GM19395 (cell line): Measurements from ENCODE around the gene ELN.

Experiments used
- ATAC-seq: cut with Tn5 transposase; IDR thresholded peaks from one replicate; pipeline ENCODE4 v1.9.1; 2021; ENCODE audit warnings: mild to moderate bottlenecking, moderate library complexity; ENCODE audit not compliant: unreplicated experiment

Gene ELN

DNA sequence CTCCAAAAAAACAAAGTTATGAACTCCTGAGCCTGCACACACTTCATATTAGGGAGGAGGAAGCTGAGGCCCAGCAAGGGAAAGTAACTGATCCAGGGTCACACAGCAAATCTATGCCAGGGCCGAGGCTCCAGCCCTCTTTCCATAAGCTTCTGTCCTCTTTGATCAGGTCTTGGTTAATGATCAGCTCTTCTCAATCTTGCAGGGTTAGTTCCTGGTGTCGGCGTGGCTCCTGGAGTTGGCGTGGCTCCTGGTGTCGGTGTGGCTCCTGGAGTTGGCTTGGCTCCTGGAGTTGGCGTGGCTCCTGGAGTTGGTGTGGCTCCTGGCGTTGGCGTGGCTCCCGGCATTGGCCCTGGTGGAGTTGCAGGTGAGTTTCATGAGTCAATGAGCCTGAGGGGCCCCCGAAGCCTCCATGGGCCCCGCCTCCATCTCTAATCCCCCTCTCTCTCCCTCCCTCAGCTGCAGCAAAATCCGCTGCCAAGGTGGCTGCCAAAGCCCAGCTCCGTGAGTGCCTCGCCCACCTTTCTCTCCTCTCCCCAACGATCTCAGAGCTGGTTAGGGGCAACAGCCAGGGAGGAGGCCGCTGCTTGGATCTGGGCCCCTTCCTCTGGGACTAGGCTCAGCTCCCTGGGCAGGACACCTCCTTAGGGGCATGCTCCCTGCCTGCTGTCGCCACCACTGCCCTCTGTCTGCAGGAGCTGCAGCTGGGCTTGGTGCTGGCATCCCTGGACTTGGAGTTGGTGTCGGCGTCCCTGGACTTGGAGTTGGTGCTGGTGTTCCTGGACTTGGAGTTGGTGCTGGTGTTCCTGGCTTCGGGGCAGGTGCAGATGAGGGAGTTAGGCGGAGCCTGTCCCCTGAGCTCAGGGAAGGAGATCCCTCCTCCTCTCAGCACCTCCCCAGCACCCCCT, 32.0 kb downstream of the ELN start:
- ATAC-seq = no peak

DNA sequence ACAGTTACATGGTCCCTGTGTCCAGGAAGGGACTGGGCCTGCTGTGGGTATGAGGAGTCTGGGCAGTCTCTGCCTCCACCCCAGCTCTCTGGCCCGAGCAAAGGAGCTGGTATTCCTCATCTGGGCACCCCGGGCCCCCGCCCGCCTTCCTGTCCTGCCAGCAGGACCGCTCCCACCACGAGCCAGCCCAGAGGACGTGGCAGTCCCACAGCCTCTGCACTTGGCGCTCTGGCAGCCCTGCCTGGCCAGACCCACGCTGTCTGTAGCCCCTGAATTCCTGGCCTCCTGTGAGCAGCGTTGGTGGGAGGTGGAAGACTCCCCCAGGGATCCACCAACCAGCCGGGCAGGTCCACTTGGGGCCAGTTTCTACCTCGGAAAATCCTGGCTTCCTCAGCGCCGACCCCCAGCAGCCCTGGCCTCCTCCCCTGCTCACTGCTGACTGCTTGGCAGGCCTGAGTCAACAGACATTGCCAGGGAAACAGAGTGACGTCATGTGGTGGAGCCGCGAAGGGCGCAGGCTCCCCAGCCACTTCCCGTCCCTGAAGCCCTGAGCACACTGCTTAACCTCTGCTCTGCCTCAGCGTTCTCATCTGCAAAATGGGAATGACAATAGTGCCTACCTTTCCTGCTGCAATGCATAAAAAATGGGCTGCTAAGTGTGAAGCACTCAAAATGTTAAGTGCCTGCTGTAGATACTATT, 34.0 kb downstream of the ELN start:
- no peak for ATAC-seq

DNA sequence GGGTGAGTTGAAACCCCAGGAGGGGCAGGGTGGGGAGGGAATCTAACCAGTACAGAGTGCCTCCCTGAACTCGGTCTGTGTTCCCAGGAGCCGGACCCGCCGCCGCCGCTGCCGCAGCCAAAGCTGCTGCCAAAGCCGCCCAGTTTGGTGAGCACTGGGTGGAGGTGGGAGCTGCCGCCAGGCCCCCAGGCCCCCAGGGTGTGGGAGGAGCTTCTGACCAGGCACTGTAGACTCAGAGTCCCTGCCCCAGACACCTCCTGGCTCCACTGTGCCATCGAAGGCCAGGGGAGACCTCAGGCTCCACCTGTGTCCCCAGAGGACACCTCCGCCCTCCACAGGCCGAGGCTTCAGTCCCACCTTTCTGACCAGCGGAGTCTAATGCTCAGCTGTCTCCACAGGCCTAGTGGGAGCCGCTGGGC, 35.3 kb downstream of the ELN start:
- no peak for ATAC-seq

DNA sequence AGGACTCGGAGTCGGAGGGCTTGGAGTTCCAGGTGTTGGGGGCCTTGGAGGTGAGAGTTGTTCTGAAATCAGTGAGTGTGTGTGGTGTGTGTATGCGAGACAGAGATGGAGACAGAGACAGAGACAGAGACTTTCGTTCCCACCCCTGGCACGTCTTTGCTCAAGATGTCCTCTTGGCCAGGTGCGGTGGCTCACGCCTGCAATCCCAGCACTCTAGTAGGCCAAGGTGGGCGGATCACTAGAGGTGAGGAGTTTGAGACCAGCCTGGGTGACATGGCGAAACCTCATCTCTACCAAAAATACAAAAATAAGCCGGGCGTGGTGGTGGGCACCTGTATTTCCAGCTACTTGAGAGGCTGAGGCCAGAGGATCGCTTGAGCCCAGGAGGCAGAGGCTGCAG, 35.7 kb downstream of the ELN start:
- ATAC-seq = no peak

DNA sequence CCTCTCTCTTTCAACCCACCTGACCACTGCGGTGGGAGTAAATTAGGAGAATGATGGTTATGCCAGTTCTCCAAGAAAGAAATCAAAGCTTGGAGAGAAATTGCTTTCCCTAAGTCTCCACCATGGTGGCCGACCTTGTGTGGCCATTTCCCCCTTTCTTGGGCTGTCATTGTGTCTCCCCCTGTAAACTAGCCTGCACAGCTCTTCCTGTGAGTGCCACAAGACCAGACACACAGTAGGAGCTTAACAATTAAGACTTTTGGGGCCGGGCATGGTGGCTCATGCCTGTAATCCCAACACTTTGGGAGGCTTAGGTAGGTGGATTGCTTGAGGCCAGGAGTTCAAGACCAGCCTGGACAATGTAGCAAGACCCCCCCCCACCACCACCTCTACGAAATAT, 36.7 kb downstream of the ELN start:
- no peak for ATAC-seq

DNA sequence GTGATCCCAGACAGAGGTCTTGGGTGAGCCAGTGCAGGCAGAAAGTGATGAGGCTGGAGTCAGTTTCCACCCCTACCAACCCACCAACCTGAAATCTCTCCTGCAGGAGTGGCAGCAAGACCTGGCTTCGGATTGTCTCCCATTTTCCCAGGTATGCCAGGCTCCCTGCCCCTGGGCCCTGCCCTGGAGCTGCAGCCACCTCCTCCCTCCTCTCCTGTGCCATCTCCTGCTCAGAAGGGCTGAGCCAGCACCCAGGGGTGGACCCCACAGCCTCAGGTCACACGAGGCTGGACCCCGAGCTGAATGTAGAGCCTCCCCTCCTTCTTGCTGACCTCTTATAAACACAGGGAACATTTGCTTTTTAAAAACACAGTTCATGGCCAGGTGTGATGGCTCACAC, 38.7 kb downstream of the ELN start:
- no peak for ATAC-seq

DNA sequence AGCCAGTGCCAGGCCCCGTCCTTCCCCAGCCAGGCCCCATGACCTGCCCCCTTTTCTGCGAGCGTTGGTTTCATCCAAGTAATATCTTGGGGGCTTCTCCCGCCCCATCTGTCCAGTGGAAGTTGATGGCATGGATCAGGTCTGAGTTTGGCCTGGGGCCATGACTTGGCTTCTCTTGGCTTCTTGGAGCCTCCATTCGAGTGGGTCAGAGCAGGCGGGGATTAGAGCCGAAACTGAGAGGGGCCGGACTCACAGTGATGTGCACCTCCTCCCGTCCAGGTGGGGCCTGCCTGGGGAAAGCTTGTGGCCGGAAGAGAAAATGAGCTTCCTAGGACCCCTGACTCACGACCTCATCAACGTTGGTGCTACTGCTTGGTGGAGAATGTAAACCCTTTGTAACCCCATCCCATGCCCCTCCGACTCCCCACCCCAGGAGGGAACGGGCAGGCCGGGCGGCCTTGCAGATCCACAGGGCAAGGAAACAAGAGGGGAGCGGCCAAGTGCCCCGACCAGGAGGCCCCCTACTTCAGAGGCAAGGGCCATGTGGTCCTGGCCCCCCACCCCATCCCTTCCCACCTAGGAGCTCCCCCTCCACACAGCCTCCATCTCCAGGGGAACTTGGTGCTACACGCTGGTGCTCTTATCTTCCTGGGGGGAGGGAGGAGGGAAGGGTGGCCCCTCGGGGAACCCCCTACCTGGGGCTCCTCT, 40.6 kb downstream of the ELN start:
- ATAC-seq = no peak

DNA sequence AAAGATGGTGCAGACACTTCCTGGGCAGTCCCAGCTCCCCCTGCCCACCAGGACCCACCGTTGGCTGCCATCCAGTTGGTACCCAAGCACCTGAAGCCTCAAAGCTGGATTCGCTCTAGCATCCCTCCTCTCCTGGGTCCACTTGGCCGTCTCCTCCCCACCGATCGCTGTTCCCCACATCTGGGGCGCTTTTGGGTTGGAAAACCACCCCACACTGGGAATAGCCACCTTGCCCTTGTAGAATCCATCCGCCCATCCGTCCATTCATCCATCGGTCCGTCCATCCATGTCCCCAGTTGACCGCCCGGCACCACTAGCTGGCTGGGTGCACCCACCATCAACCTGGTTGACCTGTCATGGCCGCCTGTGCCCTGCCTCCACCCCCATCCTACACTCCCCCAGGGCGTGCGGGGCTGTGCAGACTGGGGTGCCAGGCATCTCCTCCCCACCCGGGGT, 41.1 kb downstream of the ELN start:
- no peak for ATAC-seq

DNA sequence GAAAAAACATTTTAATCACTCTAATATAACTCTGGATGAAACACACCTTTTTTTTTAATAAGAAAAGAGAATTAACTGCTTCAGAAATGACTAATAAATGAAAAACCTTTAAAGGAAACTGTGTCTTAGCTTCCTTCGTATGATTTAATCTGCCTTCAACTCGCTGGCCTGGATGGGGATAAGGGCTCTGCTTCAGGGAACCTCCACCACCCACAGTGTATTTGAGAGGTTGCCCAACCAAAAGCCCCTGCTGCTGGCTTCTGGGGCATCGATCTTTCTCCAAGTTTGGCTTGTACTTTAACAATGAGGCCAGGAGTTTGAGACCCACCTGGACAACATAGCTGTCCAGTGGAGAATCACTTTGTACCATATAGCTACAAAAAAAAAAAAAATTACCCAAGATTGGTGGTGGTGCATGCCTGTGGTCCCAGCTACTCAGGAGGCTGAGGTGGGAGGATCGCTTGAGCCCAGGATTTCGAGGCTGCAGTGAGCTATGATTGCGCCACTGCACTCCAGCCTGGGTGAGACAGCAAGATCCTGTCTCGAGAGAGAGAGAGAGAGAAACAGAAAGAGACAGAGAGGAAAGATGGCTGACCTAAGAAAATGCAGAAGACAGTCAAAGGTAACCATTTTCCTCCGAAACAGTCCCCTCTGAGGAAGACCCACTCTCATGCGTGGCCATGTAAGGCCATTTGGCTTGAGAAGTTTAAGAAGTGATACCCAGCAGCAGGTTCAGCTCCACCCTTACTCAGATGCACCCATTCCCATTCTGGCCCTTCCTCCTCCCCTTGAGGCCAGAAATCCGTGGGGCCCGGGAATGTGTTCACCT, 42.0 kb downstream of the ELN start:
- no peak for ATAC-seq

DNA sequence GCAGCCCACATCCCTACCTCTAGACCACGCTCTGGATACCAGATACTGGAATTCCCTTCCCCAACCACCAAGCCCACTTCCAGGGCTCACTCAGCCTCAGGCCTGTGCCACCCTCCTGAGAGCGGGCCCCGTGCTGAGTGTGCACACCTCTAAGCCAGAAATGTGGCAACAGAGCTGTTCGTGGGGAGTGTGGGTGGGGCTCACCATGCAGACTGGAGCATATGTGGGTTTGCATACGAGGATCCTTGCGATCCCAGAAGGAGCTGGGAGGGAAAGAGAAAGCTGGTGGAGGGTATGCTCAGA, 42.6 kb downstream of the ELN start:
- ATAC-seq = no peak

DNA sequence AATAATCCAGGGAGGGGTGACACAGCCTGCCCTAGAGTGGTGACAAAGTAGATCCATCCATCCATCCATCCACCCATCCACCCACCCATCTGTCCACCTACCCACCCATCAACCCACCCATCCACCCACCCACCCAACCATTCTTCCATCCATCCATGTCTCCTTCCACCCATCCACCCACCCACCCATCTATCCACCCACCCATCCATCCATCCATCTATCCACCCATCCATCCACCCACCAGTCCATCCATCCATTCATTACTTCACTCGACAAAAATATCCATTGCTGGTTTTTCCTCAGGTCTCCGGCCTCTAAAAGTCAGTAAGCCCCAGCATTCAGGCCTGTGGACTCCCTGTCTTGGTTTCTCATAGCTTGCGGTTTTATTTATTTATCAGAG, 43.1 kb downstream of the ELN start:
- no peak for ATAC-seq

DNA sequence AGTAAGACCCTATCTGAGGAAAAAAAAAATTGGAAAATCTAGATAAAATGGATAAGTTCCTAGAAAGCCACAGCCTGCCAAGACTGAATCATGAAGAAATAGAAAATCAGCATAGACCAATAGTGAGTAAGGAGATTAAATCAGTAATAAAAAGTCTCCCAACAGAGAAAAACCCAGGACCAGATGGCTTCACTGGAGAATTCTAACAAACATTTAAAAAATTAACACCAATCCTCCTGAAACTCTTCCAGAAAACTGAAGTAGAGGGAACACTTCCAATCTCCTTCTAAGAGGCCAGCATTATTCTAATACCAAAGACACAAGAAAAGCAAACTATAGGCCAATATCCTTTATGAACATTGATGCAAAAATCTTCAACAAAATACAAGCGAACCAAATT, 46.8 kb downstream of the ELN start:
- ATAC-seq = no peak

DNA sequence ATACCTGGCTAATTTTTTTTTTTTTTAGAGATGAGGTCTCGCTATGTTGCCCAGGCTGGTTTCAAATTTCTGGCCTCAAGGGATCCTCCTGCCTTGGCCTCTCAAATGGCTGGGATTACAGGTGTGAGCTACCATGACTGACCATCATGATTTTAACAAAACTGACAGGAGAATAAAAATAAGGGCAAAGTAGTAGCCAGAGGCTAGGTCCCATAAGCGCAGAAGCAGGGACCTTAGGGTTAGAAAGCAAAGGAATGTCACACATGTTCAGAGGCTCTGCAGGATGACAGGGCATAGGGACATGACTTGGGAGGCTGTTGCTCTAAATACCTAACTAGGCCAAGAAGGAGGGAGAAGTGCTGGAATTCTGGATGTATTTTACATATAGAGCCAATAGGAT, 50.5 kb downstream of the ELN start:
- ATAC-seq = no peak

DNA sequence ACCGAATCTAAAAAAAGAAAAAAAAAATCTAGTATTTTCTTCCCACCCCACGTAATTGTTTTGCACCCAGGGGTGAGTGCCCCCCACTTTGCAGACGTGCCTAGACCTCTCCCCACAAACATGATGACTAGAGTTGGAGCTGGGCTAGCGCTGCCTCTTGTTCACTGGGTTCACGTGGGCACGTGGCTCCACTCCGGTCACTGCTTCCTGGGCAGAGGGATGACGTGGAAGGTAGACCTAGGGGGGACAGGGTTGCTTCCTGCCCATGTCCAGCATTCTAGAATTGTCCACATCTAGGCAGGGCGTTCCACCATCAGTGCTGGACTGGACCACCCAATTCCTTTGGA, 54.8 kb downstream of the ELN start:
- ATAC-seq = no peak

DNA sequence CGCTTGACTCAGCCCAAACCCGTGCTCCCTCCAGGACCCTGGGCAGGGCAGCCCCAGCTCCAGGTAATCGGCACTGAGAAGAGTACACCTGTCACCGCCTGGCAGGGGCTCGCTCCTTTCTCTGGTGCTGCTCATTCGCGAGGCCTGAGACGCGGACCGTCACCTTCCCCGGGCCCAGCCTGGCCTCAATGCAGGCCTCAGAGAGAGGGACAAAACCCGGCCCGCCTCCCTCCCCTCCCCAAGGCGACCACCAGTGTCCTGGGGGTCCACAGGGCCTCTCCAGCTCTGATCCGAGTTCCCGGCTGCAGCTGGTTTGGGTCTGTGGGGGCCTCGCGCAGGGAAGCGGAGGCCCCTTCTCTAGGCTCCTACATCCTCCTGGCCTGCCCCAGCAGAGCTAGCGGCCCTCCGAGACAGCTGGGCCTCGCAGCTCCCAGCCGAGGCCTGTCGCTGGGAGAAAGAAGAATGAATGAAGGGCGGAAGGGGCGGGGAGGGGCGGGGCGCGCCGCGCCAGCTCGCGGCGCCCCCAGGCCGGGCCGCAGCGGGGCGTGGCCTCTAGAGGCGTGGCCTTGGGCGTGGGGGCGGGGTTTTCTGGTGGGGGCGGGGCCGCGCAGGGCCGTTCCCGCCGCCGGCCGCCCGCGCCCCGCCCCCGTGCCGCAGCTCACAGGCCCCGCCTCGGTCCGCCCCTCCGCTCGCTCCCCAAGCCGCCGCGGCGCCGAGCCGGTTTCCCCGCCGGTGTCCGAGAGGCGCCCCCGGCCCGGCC, 55.3 kb downstream of the ELN start, which contains the start of gene LIMK1:
Gene LIMK1 (plus strand): TSS at position 688 of the 760 bp plus-strand sequence. CDS start 187 bp downstream, outside the sequence.
- ATAC-seq = peak; percentile 69

DNA sequence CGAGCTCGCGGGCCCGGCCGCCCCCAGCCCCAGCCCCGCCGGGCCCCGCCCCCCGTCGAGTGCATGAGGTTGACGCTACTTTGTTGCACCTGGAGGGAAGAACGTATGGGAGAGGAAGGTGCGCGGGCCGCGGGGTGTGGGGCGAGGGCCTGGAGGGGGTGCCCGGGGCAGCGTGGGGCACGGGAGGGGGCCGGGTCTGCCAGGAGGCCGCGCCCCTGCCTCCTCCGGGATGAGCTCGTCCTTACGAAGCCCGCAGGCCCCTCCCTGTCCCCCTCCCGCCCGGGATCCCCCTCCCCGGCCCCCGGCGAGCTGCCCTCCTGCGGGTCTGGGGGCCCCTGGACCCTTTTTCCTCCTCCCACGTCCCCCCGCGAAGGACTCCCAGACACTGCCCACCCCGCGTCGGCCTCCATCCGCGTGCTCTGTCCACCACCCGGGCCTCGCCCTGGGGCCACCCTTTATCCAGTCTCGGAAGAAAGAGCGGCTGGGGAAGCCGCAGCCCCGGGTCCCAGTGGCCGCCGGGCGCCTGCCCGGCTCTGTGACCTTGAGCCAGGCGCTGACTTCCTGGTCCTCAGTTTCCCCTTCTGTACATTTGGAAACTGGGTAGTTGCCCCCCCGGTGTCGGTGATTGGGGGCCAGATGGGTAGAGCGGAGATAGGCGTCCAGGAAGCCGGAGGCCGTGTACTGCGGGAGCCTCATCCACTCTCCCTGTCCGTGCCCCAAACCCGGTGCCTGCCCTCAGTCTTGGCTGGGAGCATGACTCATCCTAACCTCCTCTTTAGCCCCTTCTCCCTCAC, 56.2 kb downstream of the ELN start:
- peak; percentile 52 for ATAC-seq

DNA sequence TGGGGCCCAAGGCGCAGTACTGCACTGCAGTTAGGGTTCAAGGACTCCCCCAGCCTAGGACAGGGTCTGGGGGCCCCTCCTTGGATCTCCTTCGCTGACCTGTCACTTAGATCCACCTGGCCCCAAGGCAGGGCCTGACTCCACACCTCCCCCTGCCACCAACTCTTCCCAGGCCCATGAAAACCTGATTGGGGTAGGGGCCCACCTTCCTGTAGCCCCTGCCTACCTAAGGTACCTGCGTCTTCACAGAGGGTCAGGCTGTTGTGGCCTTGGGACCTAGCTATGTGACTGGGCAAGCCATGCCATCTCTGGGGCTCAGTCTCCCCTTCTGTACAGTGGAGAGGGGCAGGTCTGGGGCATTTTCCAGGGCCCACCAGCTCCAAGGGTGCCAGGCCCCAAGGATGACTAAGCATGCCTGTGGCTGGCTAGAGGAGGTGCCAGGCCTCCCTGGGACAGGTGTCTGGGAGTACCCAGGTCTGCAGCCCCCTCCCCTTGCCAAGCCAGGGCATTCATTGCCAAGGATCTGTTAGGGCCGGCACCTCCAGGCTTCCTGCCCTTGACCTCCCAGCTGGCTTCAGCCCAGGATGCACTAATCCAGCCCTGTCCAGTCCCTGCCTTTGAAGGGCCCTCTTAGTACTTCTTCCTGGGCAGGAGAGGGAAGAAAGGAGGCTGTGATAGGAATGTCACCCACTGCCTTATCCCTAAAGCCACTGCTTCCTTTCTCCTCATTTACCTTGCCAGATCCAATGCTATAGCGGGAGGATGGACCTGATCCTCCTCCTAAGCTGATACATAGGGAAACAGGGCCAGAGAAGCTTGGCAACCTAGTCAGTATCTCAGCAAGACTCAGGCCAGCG, 57.0 kb downstream of the ELN start:
- ATAC-seq = no peak

DNA sequence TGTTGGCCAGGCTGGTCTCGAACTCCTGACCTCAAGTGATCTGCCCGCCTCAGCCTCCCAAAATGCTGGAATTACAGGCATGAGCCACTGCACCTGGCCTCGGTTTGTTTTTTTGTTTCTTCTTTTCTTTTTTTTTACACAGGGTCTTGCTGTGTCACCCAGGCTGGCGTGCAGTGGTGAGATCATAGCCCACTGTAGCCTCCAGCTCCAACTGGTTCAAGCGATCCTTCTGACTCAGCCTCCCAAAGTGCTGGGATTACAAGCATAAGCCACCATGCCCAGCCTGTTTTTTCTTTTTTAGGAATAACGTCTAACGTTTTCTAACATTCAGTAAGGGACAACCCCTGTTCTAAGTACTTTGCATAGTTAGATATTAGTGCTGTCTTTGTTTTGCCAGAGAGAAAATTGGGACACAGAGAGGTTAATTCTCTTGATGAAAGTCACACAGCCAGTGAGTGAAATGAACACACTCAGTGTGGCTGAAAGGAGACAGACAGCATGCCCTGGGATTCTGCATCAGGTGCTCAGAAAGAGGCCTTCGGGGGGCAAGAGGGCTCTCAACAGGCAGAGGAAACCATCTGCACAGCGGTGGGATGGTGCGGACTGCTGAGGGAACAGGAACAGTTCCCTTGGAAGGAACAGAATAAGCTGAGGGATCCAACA, 59.9 kb downstream of the ELN start:
- ATAC-seq = no peak
